ENCODE measurements around the gene INTS11. TPM values are rescaled to one million over a fixed set of nuclear protein-coding genes. Genes with fewer than 3 reads are reported as not detected.
A peak's percentile ranks its signal among the peaks of the same experiment; 100 is the strongest.

Gene INTS11
- total RNA-seq, 1 experiment from 2014 or later, result 161 TPM

GRCh38 chr1:1364266-1364665 is 39.8 kb upstream of the INTS11 start:
- 0 out of 2 replicates have a peak, but pooled peaks cover 3% of the 10 kb centered on the region for H3K9me2 ChIP-seq (ENCODE audit: insufficient read depth)
- peak overlapping the region; percentile 37 for H3K4me2 ChIP-seq (ENCODE audit: low read length)
- BruUV-seq (replicated peaks), result no TSS peak
- ChIA-PET CTCF (no interaction called here), POLR2A (no interaction called here), RAD21 (ENCODE audit: low non-redundant PET in 1 of 2, low total read pairs in 2 of 2, uncharacterized antibody in 2 of 2, unreplicated experiment in 2 of 2) (no interaction called here)
- no peak overlapping the region for H3K9ac ChIP-seq (ENCODE audit: low read length)
- no peak for DNase-seq (ENCODE audit: low read depth, low spot score)
- TF ChIP-seq JUND (IDR thresholded peaks at IDR 0.05) (no peak), FOSL1 (IDR thresholded peaks at IDR 0.05; ENCODE audit: low read depth) (no peak), SIN3A (IDR thresholded peaks at IDR 0.05; ENCODE audit: low read depth) (peak; percentile 43; the same call in 1 of the 2 replicates), TCF7L2 (IDR thresholded peaks at IDR 0.05; ENCODE audit: borderline replicate concordance, extremely low read depth, insufficient read depth, insufficient read length) (no peak), RAD21 (IDR thresholded peaks at IDR 0.05; ENCODE audit: low read depth) (no peak), YY1 (IDR thresholded peaks at IDR 0.05; ENCODE audit: extremely low read depth, insufficient replicate concordance, low read depth, low read length) (no peak), POLR2A (IDR thresholded peaks at IDR 0.05; ENCODE audit: borderline replicate concordance, extremely low read depth, insufficient read depth, insufficient read length) (no peak), SP1 (IDR thresholded peaks at IDR 0.05; ENCODE audit: low read depth) (peak; percentile 29; the same call in 1 of the 2 replicates), CTCF (IDR thresholded peaks at IDR 0.05 in 2 of 3, conservative IDR thresholded peaks at IDR 0.05 in 1 of 3; ENCODE audit: borderline replicate concordance in 1 of 3, insufficient read depth in 1 of 3, low read depth in 2 of 3, low read length in 2 of 3) (no peak), CEBPB (IDR thresholded peaks at IDR 0.05; ENCODE audit: low read depth) (no peak), CBX3 (IDR thresholded peaks at IDR 0.05; ENCODE audit: low read depth) (no peak), SRF (IDR thresholded peaks at IDR 0.05; ENCODE audit: low read depth) (no peak), MAX (IDR thresholded peaks at IDR 0.05) (peak; percentile 75), ZNF274 (IDR thresholded peaks at IDR 0.05; ENCODE audit: low read depth, low read length) (no peak), EZH2phosphoT487 (IDR thresholded peaks at IDR 0.05; ENCODE audit: borderline replicate concordance) (no peak), EGR1 (IDR thresholded peaks at IDR 0.05; ENCODE audit: low read depth) (no peak)
- peaks cover 24 to 37% of the 10 kb centered on the region in 2 experiments for H3K4me1 ChIP-seq (ENCODE audit: control insufficient read depth in 1 of 2, insufficient read depth in 2 of 2, low read length in 2 of 2)
- no peaks in the 10 kb centered on the region for H3K79me2 ChIP-seq (ENCODE audit: insufficient read depth, low read length)
- no peaks in the 10 kb centered on the region for H3K27me3 ChIP-seq (ENCODE audit: insufficient read depth, low read length)
- no peaks in the 10 kb centered on the region for H3K36me3 ChIP-seq (ENCODE audit: control insufficient read depth in 1 of 2, insufficient read depth in 2 of 2, low read length in 2 of 2)
- H3K4me3 ChIP-seq (replicated peaks in 1 of 2; ENCODE audit: low read depth in 1 of 2, low read length in 2 of 2), result no peak overlapping the region
- H3K27ac ChIP-seq (ENCODE audit: low read depth, low read length), result no peak overlapping the region
- no peaks in the 10 kb centered on the region for H4K20me1 ChIP-seq (ENCODE audit: insufficient read depth)
- peak; percentile 69 for ATAC-seq
- no peak overlapping the region for H2AFZ ChIP-seq (ENCODE audit: low read depth, low read length, poor library complexity, severe bottlenecking)
- peaks cover 0 to 16% of the 10 kb centered on the region in 2 experiments; a peak in 1 of 4 replicates for H3K9me3 ChIP-seq (ENCODE audit: control insufficient read depth in 1 of 2, insufficient read depth in 1 of 2, low read depth in 1 of 2, low read length in 2 of 2)
- intact Hi-C loops (cut with micrococcal nuclease), result no loop called here

Measured in HCT116 (cell line).